Activated naive CD4-positive, alpha-beta T cell treated with anti-CD3 and anti-CD28 coated beads, Interleukin-2, amount 50 U/mL, for 24 hours (primary cell): Measurements from ENCODE around the gene IGF2.
A peak's percentile ranks its signal among the peaks of the same experiment; 100 is the strongest.

ENCODE experiments used
- H3K27ac Mint-ChIP-seq: one replicate; pipeline ENCODE4 v1.8.0; 2021; ENCODE audit warnings: mild to moderate bottlenecking, mixed read lengths
- H3K27me3 Mint-ChIP-seq: one replicate; pipeline ENCODE4 v1.8.0; 2021; ENCODE audit warnings: mixed read lengths
- H3K36me3 Mint-ChIP-seq: one replicate; pipeline ENCODE4 v1.8.0; 2021; ENCODE audit warnings: mixed read lengths
- H3K4me1 Mint-ChIP-seq: one replicate; pipeline ENCODE4 v1.8.0; 2021; ENCODE audit warnings: mixed read lengths
- H3K4me3 Mint-ChIP-seq: one replicate; pipeline ENCODE4 v1.8.0; 2021; ENCODE audit warnings: mild to moderate bottlenecking, mixed read lengths
- H3K9me3 Mint-ChIP-seq: one replicate; pipeline ENCODE4 v1.8.0; 2021; ENCODE audit warnings: mixed read lengths

Gene IGF2

DNA sequence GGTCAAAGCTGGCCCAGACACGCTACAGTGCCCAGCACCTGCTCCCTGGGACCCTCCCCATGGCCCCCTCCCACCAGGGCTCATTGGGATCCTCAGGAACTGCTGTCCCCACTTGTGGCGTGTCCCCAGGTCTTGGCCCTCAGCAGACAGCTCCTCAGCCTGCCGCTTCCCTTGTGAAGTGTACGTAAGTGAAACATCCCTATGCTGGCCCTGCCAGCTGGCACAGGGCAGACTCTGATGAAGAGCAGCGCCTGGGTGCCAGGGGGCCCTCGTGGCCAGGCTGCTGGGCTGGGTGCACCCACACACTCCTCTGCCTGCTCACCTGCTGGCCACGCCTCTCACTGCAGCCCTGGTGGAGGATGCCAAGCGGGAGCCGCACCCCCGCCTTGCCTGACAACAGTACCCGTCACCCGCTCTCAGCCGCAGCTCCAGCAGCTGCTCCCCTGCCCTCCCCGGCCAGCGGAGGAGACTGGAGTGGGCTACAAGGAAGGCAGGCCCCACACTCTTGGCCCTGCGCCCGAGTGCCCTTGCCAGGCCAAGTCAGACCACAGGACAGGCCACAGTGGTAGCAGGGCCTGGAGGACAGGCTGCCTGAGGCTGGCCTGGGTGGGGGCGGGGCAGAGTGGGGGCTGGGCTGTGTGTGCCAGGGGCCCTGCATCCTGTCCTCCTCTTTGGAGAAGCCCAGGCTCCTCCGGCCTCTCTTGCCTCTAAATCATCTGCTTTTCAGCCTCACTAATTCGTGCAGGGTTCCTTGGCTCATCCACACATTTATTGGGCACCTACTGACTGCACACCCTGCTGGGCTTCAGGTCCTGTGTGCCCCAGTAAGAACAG is 39.5 kb downstream of the IGF2 start:
- H3K27ac Mint-ChIP-seq = no peak overlapping the region
- no peaks in the 10 kb centered on the region for H3K4me1 Mint-ChIP-seq
- H3K27me3 Mint-ChIP-seq = peaks cover 1% of the 10 kb centered on the region
- no peaks in the 10 kb centered on the region for H3K9me3 Mint-ChIP-seq
- H3K4me3 Mint-ChIP-seq = no peak overlapping the region
- no peaks in the 10 kb centered on the region for H3K36me3 Mint-ChIP-seq

DNA sequence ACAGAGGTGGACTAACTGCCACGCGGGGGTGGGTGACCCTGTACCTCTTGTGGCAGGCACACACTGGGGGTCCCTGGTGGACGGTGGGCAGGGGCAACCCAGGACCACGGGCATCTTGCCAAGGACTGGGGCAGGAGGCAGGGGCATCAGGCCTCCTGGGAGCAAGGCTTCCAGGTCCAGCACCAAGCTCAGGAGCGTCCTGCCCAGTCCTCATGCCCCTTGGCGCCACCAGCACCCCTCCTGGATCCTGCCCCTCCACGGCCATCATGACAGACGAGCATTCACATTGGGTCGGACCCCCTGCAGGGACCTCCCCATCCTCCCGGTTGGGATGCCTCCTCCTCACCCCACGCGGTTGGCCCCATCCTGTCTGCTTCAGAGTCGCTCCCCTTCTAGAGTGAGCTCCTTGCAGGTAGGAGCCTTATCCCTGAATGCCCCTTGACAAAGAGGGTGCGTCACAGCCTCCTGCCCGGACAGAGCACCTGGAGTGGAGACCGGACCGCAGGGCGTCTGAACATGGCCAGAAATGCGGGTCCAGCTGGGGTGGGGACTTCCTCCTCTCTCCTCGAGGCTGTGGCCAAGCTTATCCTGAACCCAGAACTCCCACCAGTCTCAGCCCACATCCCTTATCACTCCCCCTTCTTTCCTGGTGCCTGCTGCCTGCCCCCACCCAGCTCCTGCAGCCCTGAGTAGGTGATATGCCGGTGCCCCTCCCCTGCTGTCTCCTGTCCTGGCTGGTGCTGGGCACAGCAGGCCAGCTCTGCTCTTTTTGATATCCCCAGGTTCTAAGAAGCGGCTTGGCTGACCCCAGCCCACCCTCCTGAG is 40.3 kb downstream of the IGF2 start:
- Mint-ChIP-seq H3K4me1 (no peaks in the 10 kb centered on the region), H3K27ac (no peak overlapping the region), H3K27me3 (peaks cover 1% of the 10 kb centered on the region), H3K9me3 (no peaks in the 10 kb centered on the region), H3K36me3 (no peaks in the 10 kb centered on the region), H3K4me3 (no peak overlapping the region)

DNA sequence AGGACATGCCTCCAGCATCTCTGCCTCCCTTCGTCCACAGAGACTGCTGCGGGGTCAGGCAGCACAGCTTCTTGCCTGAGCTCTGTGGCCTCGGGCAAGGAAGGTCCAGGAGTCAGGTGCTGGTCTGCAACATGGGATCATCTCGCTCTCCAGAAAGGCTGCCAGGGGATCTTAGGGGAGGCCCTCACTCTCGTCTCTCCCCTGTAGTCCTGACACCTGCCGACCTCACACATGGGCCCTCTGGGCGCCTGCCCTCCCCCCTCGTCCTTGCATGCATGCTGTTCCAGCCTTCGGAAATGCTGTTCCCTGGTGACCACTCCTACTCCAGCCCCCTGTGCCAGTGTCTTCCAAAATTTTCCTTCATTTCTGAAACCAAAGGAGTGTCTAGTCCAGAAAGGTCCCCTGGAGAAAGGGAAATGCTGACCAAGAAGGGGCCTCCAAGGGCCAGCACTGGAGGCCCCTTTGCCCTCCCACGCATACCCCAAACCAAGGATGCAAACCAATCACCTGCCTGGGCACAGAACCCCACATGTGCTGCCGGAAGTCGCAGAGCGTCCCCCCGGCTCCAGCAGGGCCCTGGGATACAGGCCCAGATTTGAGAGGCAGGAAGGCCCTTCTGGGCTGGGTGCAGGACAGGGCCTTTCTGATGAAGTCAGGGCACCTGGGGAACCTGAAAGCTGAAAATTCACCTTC is 41.0 kb downstream of the IGF2 start:
- H3K27ac Mint-ChIP-seq = no peak overlapping the region
- peaks cover 1% of the 10 kb centered on the region for H3K27me3 Mint-ChIP-seq
- H3K4me1 Mint-ChIP-seq = peaks cover 4% of the 10 kb centered on the region

DNA sequence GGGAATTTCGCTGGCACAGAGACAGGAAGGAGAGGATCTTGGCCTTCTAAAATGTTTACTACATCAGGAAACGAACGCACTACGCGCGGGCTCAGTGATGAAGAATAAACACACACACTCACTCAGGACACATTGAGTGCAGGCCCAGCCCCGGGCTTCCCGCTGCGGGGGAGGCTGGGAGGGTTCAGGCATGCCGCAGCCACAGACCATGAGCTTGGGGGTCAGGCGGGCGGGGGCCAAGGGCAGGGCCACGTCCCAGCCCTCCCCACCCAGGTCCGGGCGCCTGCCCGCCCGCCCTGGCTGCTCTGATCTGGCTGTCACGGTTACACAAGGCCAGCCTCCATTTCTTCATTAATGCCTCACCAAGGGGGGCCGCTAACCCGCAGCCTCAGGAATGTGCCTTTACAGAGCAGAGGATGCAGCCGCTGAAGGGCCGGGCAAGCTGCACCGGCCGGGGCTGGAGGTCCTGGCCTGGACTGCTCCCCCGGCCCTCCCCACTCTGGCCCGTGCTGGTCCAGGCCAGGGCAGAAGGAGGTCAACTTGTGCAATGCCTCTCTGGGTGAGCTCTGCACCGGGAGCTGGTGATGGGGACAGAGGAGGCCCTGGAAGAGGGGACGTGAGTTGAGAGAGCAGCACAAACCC is 41.7 kb downstream of the IGF2 start:
- Mint-ChIP-seq H3K4me3 (no peak overlapping the region), H3K36me3 (no peaks in the 10 kb centered on the region), H3K27me3 (peaks cover 1% of the 10 kb centered on the region), H3K4me1 (peaks cover 10% of the 10 kb centered on the region), H3K9me3 (no peaks in the 10 kb centered on the region), H3K27ac (no peak overlapping the region)

More for the DNA sequence above, 41.0 kb downstream of the IGF2 start:
- Mint-ChIP-seq H3K36me3 (no peaks in the 10 kb centered on the region), H3K4me3 (no peak overlapping the region), H3K9me3 (no peaks in the 10 kb centered on the region)

DNA sequence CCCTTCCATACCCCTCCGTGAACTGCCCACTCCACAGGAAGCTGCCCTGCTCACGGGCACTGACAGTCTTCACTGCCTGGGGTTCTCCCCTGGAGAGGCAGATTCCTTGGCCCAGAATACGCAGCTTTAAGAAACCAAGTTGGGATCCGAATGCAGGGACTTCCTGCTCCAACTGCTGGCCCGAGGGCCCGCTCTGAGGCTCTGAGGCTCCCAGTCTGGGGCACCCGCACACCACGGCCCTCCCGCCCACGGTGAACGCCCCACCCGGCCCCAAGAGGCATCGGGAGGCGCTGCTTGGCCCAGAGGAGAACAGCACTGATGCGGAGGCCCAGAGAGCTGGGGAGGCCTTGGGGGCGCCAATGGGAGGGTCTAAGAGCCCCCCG is 42.3 kb downstream of the IGF2 start:
- Mint-ChIP-seq H3K9me3 (no peaks in the 10 kb centered on the region), H3K4me1 (peaks cover 12% of the 10 kb centered on the region), H3K27ac (no peak overlapping the region), H3K4me3 (no peak overlapping the region), H3K27me3 (peaks cover 1% of the 10 kb centered on the region), H3K36me3 (no peaks in the 10 kb centered on the region)

DNA sequence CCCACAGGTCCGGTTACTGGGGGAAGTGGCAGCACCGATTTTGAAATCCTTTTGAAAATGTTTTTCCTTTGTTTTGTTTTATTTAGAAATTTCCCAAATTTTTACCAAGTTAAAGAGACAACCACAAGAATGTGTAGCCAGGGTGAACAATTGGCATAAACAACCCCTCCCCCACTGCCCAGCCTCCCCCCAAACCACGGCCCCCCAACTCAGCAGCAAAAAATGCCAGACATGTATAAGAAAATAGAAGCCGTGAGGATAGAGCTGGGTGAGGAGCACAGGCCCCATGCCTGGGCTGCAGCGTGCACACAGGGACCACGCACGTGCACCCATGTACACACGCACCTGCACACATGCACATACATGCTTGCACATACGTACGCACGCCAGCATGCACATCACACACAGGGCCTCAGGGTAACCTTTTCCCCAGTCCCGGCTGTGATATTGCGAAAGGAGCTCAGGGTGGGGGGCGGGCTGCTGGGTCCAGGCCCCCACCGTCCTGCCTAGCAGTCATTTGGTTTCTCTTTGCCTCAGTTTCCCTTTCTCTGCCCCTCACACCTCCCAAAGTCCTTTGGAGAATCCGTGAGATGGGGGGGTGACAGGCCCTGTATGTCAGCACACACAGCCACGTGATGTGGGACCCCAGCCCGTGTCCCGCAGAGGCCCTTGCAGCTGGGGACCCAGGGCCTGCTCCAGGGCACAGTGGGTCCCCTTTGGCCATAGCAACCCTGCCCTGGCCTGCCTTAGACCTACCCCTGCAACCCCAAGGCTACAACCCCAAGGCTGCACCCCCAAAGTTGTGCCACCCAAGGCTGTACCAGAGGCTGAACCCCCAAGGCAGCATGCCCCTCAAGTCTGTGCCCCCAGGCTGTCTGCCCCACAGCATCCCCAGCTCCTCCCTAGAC is 42.9 kb downstream of the IGF2 start:
- peak overlapping the region; percentile 46 for H3K27ac Mint-ChIP-seq
- no peaks in the 10 kb centered on the region for H3K9me3 Mint-ChIP-seq
- peaks cover 1% of the 10 kb centered on the region for H3K27me3 Mint-ChIP-seq
- H3K4me3 Mint-ChIP-seq = no peak overlapping the region
- no peaks in the 10 kb centered on the region for H3K36me3 Mint-ChIP-seq
- peaks cover 15% of the 10 kb centered on the region for H3K4me1 Mint-ChIP-seq

DNA sequence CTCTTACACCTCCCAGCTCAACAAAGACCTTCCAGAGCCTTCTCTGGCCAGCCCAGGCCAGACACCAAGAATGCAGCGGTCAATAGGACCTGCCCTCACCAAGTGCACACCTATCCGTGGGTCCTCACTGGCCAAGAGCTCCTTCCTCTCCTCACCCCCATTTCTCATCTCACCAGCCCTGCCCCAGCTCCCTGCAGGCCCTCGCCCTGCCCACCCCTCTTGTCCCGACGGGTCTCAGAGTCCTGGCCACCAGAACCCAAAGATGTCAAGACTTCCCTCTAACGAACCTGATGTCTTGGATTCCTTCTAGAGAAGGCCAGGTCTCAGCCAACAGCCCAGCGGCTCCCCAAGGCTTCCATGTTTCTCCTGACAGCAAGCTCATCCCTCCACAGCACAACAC is 43.6 kb downstream of the IGF2 start:
- Mint-ChIP-seq H3K4me3 (no peak overlapping the region), H3K4me1 (peaks cover 15% of the 10 kb centered on the region), H3K9me3 (no peaks in the 10 kb centered on the region), H3K36me3 (no peaks in the 10 kb centered on the region), H3K27ac (peak overlapping the region; percentile 46), H3K27me3 (peaks cover 1% of the 10 kb centered on the region)

DNA sequence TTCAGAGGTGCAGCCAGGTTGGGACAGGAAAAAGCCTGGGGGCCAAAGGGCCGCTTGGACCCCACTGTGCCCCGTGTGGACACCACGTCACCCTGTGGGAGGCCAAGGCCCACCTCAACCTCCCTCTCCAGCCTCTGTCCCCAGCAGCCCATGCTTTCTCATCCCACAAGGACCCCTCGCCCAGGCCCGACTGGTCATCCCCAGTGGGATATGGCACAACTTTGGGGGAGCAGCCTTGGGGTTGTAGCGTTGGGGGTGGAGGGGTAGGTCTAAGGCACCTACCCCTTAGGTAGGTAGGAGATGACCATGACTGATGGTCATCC is 44.0 kb downstream of the IGF2 start:
- no peak overlapping the region for H3K4me3 Mint-ChIP-seq
- no peaks in the 10 kb centered on the region for H3K36me3 Mint-ChIP-seq
- no peaks in the 10 kb centered on the region for H3K9me3 Mint-ChIP-seq
- H3K4me1 Mint-ChIP-seq = peaks cover 15% of the 10 kb centered on the region
- H3K27me3 Mint-ChIP-seq = peaks cover 1% of the 10 kb centered on the region
- H3K27ac Mint-ChIP-seq = no peak overlapping the region

DNA sequence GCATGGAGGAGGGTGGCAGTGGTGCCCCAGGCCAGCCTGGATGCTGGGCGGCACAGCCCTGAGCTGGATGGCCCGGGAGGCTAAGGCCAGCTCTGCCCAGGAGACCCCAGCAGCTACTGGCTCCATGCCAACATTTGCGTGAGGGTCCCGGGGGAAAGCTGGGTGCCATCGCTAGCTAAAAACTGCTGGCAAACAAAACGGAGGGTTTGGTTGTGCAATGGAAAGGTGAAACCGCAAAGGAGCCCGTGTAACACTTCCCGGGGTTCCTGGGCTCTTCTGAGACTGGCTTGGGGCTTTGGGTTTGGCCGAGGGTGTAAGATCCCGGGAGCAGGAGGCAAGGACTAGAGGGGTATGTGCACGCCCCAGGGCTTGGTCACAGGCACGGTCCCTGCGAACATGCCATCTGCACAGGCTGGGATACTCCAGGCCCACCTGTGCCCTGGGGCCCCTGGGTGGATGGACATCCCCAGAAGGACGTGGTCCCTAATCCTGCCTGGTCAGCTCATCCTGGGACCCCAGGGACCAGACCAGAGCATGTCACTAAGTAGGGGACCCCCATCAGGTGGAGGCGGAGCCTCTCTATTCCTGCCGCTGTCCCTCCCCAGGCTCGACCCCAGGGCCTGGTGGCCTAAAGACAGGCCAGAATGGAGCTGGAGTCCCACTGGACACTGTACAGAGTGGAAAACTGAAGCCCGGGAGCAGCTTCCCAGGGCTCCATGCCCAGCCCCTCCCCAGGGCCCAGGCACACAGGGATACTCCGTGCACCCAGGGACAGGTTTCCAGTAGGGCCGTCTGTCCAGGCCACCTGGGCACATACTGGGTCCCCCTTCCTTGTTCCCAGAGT is 44.6 kb downstream of the IGF2 start:
- Mint-ChIP-seq H3K4me1 (peaks cover 16% of the 10 kb centered on the region), H3K36me3 (no peaks in the 10 kb centered on the region), H3K4me3 (no peak overlapping the region), H3K27me3 (peaks cover 1% of the 10 kb centered on the region), H3K9me3 (no peaks in the 10 kb centered on the region), H3K27ac (no peak overlapping the region)

DNA sequence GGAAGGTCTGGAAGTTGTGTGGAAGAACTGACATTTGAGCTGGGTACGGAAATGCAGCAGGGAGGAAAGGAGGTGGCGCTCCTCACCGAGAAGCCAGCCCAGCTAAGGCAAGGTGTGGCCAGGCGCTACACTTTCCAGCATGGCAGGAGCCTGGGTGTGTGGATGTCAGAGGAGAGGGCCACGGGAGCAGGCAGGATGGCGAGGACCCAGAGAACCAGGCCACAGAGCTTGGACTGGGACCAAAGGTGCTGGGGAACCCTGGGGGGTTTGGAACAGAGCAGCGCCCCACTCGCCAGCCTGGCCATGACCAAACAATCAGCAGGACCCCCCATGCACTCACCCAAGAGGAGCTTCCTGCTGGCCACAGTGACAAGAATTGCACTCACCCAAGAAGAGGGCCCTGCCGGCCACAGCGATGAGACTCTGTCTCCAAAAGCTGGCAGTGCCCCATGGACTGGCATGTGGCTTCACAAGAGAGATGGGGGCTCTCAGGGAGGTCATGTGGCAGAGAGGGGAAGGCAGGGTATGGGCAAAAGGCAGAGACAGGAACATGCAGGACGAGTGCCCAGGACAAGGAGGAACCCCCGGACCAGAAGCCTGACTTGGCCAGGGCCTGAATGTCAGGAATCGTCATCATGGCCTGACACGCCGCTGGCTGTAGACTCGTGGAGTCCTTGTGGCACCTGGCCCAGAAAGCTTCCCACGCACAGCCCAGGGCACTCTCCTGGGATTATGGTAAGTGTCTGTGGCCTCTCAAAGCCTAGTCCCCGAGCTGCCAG is 45.4 kb downstream of the IGF2 start:
- H3K4me3 Mint-ChIP-seq = peak overlapping the region; percentile 27
- H3K27ac Mint-ChIP-seq = peak overlapping the region; percentile 24
- no peaks in the 10 kb centered on the region for H3K9me3 Mint-ChIP-seq
- H3K4me1 Mint-ChIP-seq = peaks cover 21% of the 10 kb centered on the region
- no peaks in the 10 kb centered on the region for H3K27me3 Mint-ChIP-seq
- H3K36me3 Mint-ChIP-seq = no peaks in the 10 kb centered on the region

DNA sequence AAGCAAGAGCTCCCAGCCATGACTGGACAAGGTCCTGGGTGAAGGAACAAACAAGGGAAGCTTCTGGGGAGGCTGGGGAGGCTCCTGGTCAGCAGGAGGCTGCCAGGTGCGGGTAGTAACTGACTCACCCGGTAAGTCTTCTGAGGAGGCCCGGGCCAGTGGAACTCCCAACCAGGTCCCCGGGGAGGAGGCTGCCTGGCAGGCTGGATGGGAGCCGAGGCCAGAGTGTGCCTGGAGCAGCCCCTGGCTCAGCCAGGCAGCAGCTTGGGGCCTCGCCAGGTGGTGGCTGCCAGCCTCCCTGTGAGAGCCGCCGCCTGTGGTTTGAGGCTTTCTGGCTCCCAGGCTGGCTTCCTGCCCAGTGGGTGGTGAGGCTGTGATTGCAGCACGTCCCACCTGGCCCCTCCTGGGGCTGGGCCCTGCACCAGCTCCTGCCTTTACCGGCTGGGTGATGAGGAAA is 46.2 kb downstream of the IGF2 start:
- Mint-ChIP-seq H3K27ac (no peak overlapping the region), H3K27me3 (no peaks in the 10 kb centered on the region), H3K9me3 (no peaks in the 10 kb centered on the region), H3K4me1 (peaks cover 21% of the 10 kb centered on the region), H3K4me3 (no peak overlapping the region), H3K36me3 (no peaks in the 10 kb centered on the region)

DNA sequence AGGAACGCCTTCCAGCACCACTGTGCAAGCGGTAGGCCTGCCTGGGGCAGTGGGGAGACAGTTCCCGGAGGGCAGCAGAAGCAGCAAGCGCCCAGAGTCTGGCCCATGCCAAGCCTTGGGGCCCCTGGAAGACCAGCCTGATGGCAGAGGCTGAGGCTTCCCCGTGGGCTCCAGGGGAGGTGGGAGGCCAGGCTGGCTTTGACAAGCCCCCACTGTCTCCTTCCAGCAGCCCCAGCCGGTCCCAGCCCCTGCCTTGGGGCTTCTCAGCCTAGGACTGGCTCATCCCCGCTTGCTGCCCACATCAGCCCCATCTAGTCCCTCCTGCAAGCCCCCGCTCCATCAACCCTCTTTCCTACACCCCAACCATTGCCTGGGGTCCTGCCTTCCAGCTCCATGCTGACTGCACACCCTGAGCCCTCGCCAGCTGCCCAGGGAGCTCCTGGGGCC is 46.7 kb downstream of the IGF2 start:
- Mint-ChIP-seq H3K4me3 (no peak overlapping the region), H3K4me1 (peaks cover 21% of the 10 kb centered on the region), H3K27ac (no peak overlapping the region), H3K27me3 (no peaks in the 10 kb centered on the region), H3K36me3 (no peaks in the 10 kb centered on the region), H3K9me3 (no peaks in the 10 kb centered on the region)

DNA sequence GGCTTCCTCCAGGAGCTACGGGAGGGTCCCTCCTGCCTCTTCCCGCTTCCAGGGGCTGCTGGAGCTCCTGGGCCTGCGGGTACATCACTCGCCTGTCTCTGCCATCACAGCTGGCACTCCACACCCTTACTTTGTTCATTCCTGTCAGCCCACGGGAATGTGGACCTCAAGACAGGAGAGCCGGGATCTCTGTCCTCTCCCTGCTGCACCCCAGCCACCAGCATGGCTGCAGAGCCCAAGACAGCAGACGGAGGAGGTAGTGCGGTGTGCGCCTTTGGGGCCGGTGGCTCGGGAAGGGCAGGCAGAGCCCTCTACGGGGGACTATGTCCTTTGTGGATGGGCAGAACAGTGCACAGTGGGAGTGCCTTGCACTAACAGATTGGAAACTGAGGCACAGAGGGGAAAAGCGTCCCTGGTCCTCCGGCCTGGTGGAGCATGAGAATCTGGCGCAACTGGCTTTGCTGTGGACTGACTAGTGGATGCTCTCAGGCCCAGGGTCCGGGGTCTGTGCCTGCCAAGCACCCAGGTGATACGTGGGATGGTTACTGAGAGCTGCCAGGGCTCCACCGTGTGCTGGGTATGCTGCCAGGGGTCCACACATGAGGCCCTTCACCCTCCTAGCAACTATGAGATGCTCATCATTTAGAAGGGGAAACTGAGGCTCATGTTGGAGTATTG is 47.3 kb downstream of the IGF2 start:
- no peaks in the 10 kb centered on the region for H3K9me3 Mint-ChIP-seq
- no peaks in the 10 kb centered on the region for H3K27me3 Mint-ChIP-seq
- H3K36me3 Mint-ChIP-seq = no peaks in the 10 kb centered on the region
- H3K4me1 Mint-ChIP-seq = peaks cover 21% of the 10 kb centered on the region
- H3K4me3 Mint-ChIP-seq = peak overlapping the region; percentile 30
- no peak overlapping the region for H3K27ac Mint-ChIP-seq
